DND-41 (cell line): ENCODE data around the gene POM121L2.

Experiments
- ATAC-seq: fragments of 200-7000 bp; cut with Tn5 transposase; 3 replicates; pipeline ENCODE4 v1.9.1; 2021; ENCODE audit warnings: low read depth; ENCODE audit not compliant: insufficient read depth
- DNase-seq: peaks from one replicate; pipeline ENCODE4 v3.0.0-alpha.2; 2020
- H2AFZ ChIP-seq: 2 replicates; pipeline ENCODE4 v1.6.0; 2012; ENCODE audit warnings: low read depth, low read length
- H3K27ac ChIP-seq: 2 replicates; pipeline ENCODE4 v1.5.1; 2012; ENCODE audit warnings: low read length, inconsistent platforms
- H3K27me3 ChIP-seq: fragments of 200-600 bp; sonication (generic); 2 replicates; pipeline ENCODE4 v1.6.0; 2012; ENCODE audit warnings: low read length, mild to moderate bottlenecking, inconsistent platforms; ENCODE audit not compliant: insufficient read depth, poor library complexity
- H3K36me3 ChIP-seq: 2 replicates; pipeline ENCODE4 v1.5.1; 2012; ENCODE audit warnings: low read length, inconsistent platforms; ENCODE audit not compliant: insufficient read depth
- H3K4me1 ChIP-seq: 2 replicates; pipeline ENCODE4 v1.5.1; 2012; ENCODE audit warnings: mild to moderate bottlenecking, low read length; ENCODE audit not compliant: insufficient read depth
- H3K4me2 ChIP-seq: 2 replicates; pipeline ENCODE4 v1.6.0; 2012; ENCODE audit warnings: mild to moderate bottlenecking, moderate library complexity, low read length, inconsistent platforms; ENCODE audit not compliant: insufficient read depth
- H3K4me3 ChIP-seq, 2 experiments: fragments of 200-600 bp in 1 of 2; shearing (Covaris generic) in 1 of 2; 2 replicates each; pipeline ENCODE4 v1.5.1; 2012 to 2016; ENCODE audit warnings: inconsistent platforms in 2 of 2, low read length in 2 of 2, mild to moderate bottlenecking in 2 of 2, low read depth in 1 of 2, moderate library complexity in 1 of 2
- H3K79me2 ChIP-seq: 2 replicates; pipeline ENCODE4 v1.6.0; 2012; ENCODE audit warnings: low read length, inconsistent platforms; ENCODE audit not compliant: insufficient read depth
- H3K9ac ChIP-seq: 2 replicates; pipeline ENCODE4 v1.6.0; 2012; ENCODE audit warnings: low read depth, mild to moderate bottlenecking, inconsistent platforms, low read length, moderate library complexity
- H3K9me3 ChIP-seq: 2 replicates; pipeline ENCODE4 v1.5.1; 2012; ENCODE audit warnings: low read length, moderate library complexity, mild to moderate bottlenecking, inconsistent platforms; ENCODE audit not compliant: insufficient read depth, severe bottlenecking
- H4K20me1 ChIP-seq: 2 replicates; pipeline ENCODE4 v1.6.0; 2012; ENCODE audit warnings: low read length; ENCODE audit not compliant: insufficient read depth
- CTCF ChIP-seq: IDR thresholded peaks from 2 replicates; pipeline ENCODE4 v1.5.1; 2012; ENCODE audit warnings: borderline replicate concordance, low read length, moderate library complexity, mild to moderate bottlenecking; ENCODE audit not compliant: poor library complexity, severe bottlenecking; ENCODE audit errors: extremely low read depth
- EZH2 ChIP-seq: IDR thresholded peaks from 3 replicates; pipeline ENCODE4 v1.6.1; 2012; ENCODE audit warnings: borderline replicate concordance, low read depth, mild to moderate bottlenecking, moderate library complexity, low read length, inconsistent platforms; ENCODE audit not compliant: severe bottlenecking

Gene POM121L2

GRCh38 chr6:27294409-27294808 is 17.7 kb downstream of the POM121L2 start:
- DNase-seq: no peak
- no peak overlapping the region for H3K4me3 ChIP-seq
- H3K27me3 ChIP-seq: no peaks in the 10 kb centered on the region
- TF ChIP-seq EZH2: no peak
- no peaks in the 10 kb centered on the region for H4K20me1 ChIP-seq
- H3K27ac ChIP-seq: no peak overlapping the region
- ATAC-seq: no peak
- H3K4me2 ChIP-seq: no peak overlapping the region
- H3K9ac ChIP-seq: no peak overlapping the region
- H2AFZ ChIP-seq: no peak overlapping the region
- no peaks in the 10 kb centered on the region for H3K36me3 ChIP-seq
- H3K79me2 ChIP-seq: no peaks in the 10 kb centered on the region
- no peaks in the 10 kb centered on the region for H3K4me1 ChIP-seq
- no peaks in the 10 kb centered on the region for H3K9me3 ChIP-seq

- no peaks in the 10 kb centered on the region for H4K20me1 ChIP-seq
- no peaks in the 10 kb centered on the region for H3K79me2 ChIP-seq
- no peak overlapping the region for H3K4me2 ChIP-seq
- no peaks in the 10 kb centered on the region for H3K4me1 ChIP-seq
- no peak overlapping the region for H3K27ac ChIP-seq
- no peak overlapping the region for H2AFZ ChIP-seq
- ATAC-seq (no peak), DNase-seq (no peak)
- H3K9ac ChIP-seq: no peak overlapping the region
- peaks cover 3% of the 10 kb centered on the region for H3K27me3 ChIP-seq
- TF ChIP-seq CTCF (no peak), EZH2 (no peak)
- H3K36me3 ChIP-seq: no peaks in the 10 kb centered on the region
- no peaks in the 10 kb centered on the region for H3K9me3 ChIP-seq
- no peak overlapping the region for H3K4me3 ChIP-seq
Measured at GRCh38 chr6:27293436-27294098, 18.5 kb downstream of the POM121L2 start.

- H3K27me3 ChIP-seq: peaks cover 3% of the 10 kb centered on the region
- no peak overlapping the region for H3K27ac ChIP-seq
- TF ChIP-seq CTCF (no peak), EZH2 (no peak)
- no peak overlapping the region for H3K4me3 ChIP-seq
- H3K79me2 ChIP-seq: no peaks in the 10 kb centered on the region
- ATAC-seq (no peak), DNase-seq (no peak)
- no peaks in the 10 kb centered on the region for H4K20me1 ChIP-seq
- no peaks in the 10 kb centered on the region for H3K4me1 ChIP-seq
- H3K4me2 ChIP-seq: no peak overlapping the region
- no peaks in the 10 kb centered on the region for H3K9me3 ChIP-seq
- no peak overlapping the region for H2AFZ ChIP-seq
- H3K9ac ChIP-seq: no peak overlapping the region
- H3K36me3 ChIP-seq: no peaks in the 10 kb centered on the region
Measured at GRCh38 chr6:27290850-27291208, 21.2 kb downstream of the POM121L2 start.

- H4K20me1 ChIP-seq: no peaks in the 10 kb centered on the region
- H3K27me3 ChIP-seq: peaks cover 3% of the 10 kb centered on the region
- H3K36me3 ChIP-seq: no peaks in the 10 kb centered on the region
- H3K9ac ChIP-seq: no peak overlapping the region
- H3K79me2 ChIP-seq: no peaks in the 10 kb centered on the region
- TF ChIP-seq CTCF (no peak), EZH2 (no peak)
- H3K27ac ChIP-seq: no peak overlapping the region
- H3K9me3 ChIP-seq: no peaks in the 10 kb centered on the region
- no peaks in the 10 kb centered on the region for H3K4me1 ChIP-seq
- H3K4me3 ChIP-seq: no peak overlapping the region
- ATAC-seq: no peak
- DNase-seq: no peak
- no peak overlapping the region for H2AFZ ChIP-seq
- no peak overlapping the region for H3K4me2 ChIP-seq
Measured at GRCh38 chr6:27290065-27290849, 21.8 kb downstream of the POM121L2 start.
